IPS-NIHi7 (cell line): ENCODE measurements around the gene GOLGA8H.
"Not testable (repeated sequence)": the region's sequence is repeated elsewhere in the genome, so short reads cannot be mapped to it uniquely, and the experiment has no call there.

Experiments
- DNase-seq: peaks from one replicate; pipeline ENCODE4 v3.0.0; 2012; ENCODE audit warnings: mixed read lengths; ENCODE audit errors: extremely low spot score

Gene GOLGA8H

DNA sequence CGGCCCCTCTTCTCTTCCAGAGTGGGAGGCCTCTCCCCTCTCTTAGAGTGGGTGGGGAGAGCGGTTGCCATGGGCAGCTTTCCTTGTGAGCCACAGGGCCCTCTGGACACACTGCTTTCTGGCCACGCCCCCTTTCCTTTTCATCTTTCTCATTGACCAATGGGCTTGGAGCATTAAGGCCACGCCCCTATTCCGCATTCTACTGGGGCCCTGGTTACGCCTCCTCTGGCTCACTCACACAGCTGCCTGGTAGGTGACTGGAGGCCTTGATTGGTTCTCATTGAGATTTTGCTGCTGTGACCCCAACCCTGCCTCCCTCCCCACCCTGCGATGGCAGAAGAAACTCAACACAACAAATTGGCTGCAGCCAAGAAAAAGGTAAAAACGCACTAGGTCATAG, at the start of gene GOLGA8H:
Gene GOLGA8H (plus strand): TSS at position 233 of the 400 bp plus-strand sequence. CDS start 98 bp downstream, at position 331.
- not testable (repeated sequence) for DNase-seq

DNA sequence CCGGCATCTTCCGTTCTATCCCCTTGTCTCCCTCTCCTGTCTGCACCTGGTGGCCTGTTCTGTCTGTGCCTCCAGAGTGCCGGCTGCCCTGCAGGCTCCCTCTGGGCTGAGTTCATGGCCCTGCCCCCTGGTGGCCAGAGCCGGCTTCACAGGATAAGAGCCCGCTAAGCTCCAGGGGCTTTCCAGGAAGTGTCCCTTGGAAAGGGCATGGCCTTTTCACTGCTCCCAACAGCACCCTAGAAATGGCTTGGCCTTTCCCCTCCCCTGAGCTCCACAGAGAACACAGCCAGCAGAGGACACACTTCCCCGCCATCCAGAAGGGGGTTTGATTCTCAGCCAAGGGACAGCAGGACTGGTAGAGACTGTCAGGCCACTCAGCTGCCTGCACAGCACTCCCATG, 36.9 kb upstream of the GOLGA8H start:
- DNase-seq = not testable (repeated sequence)

DNA sequence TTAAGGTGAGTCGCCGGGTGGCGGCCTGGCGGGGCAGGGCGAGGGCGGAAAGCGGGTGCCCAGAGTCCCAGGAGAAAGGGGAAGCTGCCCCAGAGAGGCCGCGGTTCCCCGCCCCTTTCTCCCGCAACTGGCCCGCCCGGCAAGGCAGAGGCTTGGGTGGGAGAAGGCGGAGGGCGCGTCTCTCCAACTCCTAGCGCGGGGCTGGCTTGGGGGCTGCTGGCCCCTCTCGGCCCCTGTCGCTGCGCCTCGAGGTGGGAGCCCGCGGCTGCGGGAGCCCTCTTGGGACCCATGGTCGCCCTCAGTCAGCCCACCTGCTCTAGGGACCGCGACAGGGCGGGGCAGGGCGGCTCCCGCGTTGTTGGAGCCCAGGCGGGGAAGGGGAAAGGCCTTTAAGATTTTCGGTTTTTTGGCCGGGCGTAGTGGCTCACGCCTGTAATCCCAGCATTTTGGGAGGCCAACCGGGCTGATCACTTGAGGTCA, 30.8 kb upstream of the GOLGA8H start:
- not testable (repeated sequence) for DNase-seq

GRCh38 chr15:30579394-30579970, 24.3 kb upstream of the GOLGA8H start:
- DNase-seq = not testable (repeated sequence)

GRCh38 chr15:30580716-30581115, 23.1 kb upstream of the GOLGA8H start:
- DNase-seq = not testable (repeated sequence)

GRCh38 chr15:30598953-30599352, 4.9 kb upstream of the GOLGA8H start:
- not testable (repeated sequence) for DNase-seq

DNA sequence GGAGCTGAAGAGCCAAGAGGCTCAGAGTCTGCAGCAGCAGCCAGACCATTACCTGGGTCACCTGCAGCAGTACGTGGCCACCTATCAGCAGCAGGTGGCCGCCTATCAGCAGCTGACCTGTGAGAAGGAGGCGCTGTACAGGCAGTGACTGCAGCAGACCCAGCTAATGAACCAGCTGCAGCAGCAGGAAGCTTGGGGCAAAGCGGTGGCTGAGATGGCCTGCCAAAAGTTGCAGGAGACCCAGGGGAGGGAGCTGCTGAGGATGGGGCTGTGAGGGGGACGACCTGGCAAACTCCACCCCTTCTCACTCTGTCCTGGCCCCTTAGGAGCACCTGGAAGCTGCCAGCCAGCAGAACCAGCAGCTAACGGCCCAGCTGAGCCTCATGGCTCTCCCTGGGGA, 8.4 kb downstream of the GOLGA8H start:
- DNase-seq = not testable (repeated sequence)

GRCh38 chr15:30621342-30621741, 17.5 kb downstream of the GOLGA8H start:
- DNase-seq = not testable (repeated sequence)

DNA sequence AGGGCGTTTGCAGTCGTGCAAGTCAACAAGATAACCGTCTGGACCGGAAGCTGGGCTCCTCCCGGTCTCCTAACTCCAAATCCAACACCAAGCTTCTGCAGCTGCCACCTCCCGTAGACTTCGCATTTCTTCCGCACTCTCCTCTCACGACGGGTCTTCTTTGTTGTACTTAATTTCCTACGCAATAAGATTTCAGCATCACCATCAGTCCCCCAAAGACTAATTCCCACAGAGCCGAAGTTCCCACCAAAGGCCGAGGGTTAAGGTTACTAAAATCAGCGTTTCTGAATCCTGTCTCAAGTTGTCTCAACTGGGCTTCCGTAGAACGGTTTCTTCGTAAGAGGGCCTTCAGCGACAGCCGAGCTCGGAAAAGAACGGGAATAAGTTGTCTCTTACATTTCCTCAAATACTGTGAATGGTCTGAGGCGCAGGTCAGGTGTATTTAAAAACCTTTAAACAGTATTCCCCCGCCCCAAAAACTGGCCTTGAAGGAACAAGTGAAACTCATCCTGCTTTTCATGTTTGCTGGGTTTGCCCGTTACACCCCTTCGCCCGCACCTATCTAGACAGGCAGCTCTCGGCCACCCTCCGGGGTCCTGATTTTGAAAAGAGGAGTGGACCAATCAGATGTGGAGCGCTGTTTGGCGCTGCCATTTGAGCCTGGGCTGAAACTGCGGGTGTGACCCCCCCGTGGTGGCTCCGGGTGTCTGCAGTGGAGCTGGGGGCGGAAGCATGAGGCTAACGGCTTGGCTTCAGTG, 21.8 kb downstream of the GOLGA8H start, which contains the start of gene ARHGAP11B:
Gene ARHGAP11B (plus strand): TSS at position 693 of the 758 bp plus-strand sequence.
- peak; percentile 70 for DNase-seq

- not testable (repeated sequence) for DNase-seq
Observed at GRCh38 chr15:30626194-30626565, 22.4 kb downstream of the GOLGA8H start.

DNA sequence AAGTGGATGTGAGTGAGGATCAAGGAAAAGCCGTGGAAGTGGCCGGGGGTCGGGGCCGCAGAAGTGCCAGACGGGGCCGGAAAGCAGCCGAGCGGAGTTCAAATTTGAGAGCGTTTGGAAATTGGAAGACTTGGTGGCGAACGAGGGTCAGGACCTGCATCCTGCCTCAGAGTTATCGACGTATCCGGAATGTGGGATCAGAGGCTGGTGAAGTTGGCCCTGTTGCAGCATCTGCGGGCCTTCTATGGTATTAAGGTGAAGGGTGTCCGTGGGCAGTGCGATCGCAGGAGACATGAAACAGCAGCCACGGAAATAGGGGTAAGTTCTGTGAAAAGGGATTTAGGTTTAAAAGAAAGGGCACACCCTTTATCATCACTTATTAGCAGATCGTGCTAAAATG, 22.8 kb downstream of the GOLGA8H start:
- DNase-seq = not testable (repeated sequence)

DNA sequence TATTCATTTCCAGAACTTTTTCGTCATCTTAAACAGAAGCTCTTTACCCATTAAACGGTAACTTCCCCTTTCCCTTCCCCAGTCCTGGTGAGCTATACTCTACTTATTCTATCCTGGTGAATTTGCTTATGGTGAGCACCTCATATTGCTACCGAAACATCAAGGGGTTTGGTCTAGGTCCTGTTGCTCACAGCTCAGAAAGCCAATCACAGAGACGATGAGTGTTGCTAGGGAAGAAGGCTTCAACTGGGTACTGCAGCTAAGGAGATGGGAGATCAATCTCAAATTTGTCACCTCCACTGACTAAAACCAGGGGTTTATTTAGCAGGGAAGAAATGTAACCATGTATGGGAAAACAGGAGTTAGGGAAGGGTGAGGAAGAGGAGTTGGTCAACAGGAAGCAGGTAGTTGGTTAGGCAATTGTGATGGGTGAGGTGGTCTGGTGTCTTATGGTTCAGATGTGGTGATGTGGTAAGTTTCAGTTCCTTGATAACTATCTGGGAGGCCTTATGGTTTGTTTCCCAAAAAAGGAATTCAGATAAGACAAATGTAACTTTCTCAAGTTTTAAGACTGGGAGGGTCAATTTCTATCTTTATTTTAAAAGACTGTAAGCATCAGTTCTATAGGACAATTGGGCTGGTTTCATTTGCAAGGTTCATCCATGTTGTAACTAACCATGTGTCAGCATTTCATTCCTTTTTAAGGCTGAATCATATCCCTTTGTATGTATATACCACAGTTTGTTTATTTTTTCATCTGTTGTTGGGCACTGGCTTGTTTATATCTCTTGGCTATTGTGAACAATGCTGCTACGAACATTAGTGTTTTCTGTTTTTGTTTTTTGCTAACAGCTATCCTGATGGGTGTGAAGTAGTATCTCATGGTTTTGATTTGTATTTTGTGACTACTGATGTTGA, 46.4 kb downstream of the GOLGA8H start:
- no peak for DNase-seq

GRCh38 chr15:30661154-30661553, 57.3 kb downstream of the GOLGA8H start:
- DNase-seq = not testable (repeated sequence)
